Measurements from ENCODE around the gene THEMIS2.

THEMIS2 gene

GRCh38 chr1:27885114-27885528, 12.8 kb downstream of the THEMIS2 start:
- DNase-seq (ENCODE audit: low read depth in 1 of 2, low spot score in 1 of 2) = no peak

- no peak for DNase-seq (ENCODE audit: low read depth in 1 of 2, low spot score in 1 of 2)
These were observed 13.4 kb downstream of the THEMIS2 start for GRCh38 chr1:27885621-27886352.

GRCh38 chr1:27886353-27886679, 14.0 kb downstream of the THEMIS2 start:
- DNase-seq (ENCODE audit: low read depth in 1 of 2, low spot score in 1 of 2) = no peak

GRCh38 chr1:27886744-27887143, 14.4 kb downstream of the THEMIS2 start:
- no peak for DNase-seq (ENCODE audit: low read depth in 1 of 2, low spot score in 1 of 2)

GRCh38 chr1:27887215-27888021, 15.1 kb downstream of the THEMIS2 start:
- no peak for DNase-seq (ENCODE audit: low read depth in 1 of 2, low spot score in 1 of 2)

GRCh38 chr1:27889506-27889905, 17.2 kb downstream of the THEMIS2 start:
- DNase-seq (ENCODE audit: low read depth in 1 of 2, low spot score in 1 of 2) = no peak

- DNase-seq (ENCODE audit: low read depth in 1 of 2, low spot score in 1 of 2) = no peak
These were observed 19.0 kb downstream of the THEMIS2 start for GRCh38 chr1:27891196-27891889.

- DNase-seq (ENCODE audit: low read depth in 1 of 2, low spot score in 1 of 2) = no peak
These were observed 22.2 kb downstream of the THEMIS2 start for GRCh38 chr1:27894521-27894920.

GRCh38 chr1:27906759-27907158, 34.4 kb downstream of the THEMIS2 start:
- no peak for DNase-seq (ENCODE audit: low read depth in 1 of 2, low spot score in 1 of 2)

- no peak for DNase-seq (ENCODE audit: low read depth in 1 of 2, low spot score in 1 of 2)
These were observed 40.1 kb downstream of the THEMIS2 start for GRCh38 chr1:27912429-27912828.

GRCh38 chr1:27915082-27915575, 42.8 kb downstream of the THEMIS2 start:
- no peak for DNase-seq (ENCODE audit: low read depth in 1 of 2, low spot score in 1 of 2)

GRCh38 chr1:27922272-27922671, 49.9 kb downstream of the THEMIS2 start:
- DNase-seq (ENCODE audit: low read depth in 1 of 2, low spot score in 1 of 2) = no peak

- no peak for DNase-seq (ENCODE audit: low read depth in 1 of 2, low spot score in 1 of 2)
These were observed 56.0 kb downstream of the THEMIS2 start for GRCh38 chr1:27928216-27928954.

GRCh38 chr1:27931184-27931583, 58.8 kb downstream of the THEMIS2 start:
- no peak for DNase-seq (ENCODE audit: low read depth in 1 of 2, low spot score in 1 of 2)

- no peak for DNase-seq (ENCODE audit: low read depth in 1 of 2, low spot score in 1 of 2)
These were observed 59.4 kb downstream of the THEMIS2 start for GRCh38 chr1:27931759-27932158.

- DNase-seq (ENCODE audit: low read depth in 1 of 2, low spot score in 1 of 2) = no peak
These were observed 62.6 kb downstream of the THEMIS2 start, which contains the start of gene SMPDL3B for GRCh38 chr1:27934818-27935549. Gene SMPDL3B, plus strand, starts transcription at chr1:27935000. Its CDS starts 184 bp downstream, at chr1:27935184.

GRCh38 chr1:27935721-27936120, 63.4 kb downstream of the THEMIS2 start:
- no peak for DNase-seq (ENCODE audit: low read depth in 1 of 2, low spot score in 1 of 2)
